Testis (tissue), 3 donors: ENCODE data around the gene GRXCR2. TPM values are rescaled to one million over a fixed set of nuclear protein-coding genes. Genes with fewer than 3 reads are reported as not detected.

Experiments used
- DNase-seq: peaks from one replicate; pipeline ENCODE4 v3.0.0-alpha.2; 2019
- H3K27ac ChIP-seq, 2 donors: fragments of 200-600 bp; sonication (generic); one replicate each; pipeline ENCODE4 v1.5.1; 2019
- H3K27me3 ChIP-seq: fragments of 200-600 bp; sonication (generic); one replicate; pipeline ENCODE4 v1.5.1; 2019
- H3K36me3 ChIP-seq: fragments of 200-600 bp; sonication (generic); one replicate; pipeline ENCODE4 v1.5.1; 2017; ENCODE audit warnings: low read depth; ENCODE audit errors: missing control alignments
- H3K4me1 ChIP-seq: fragments of 200-600 bp; sonication (generic); one replicate; pipeline ENCODE4 v1.5.1; 2019
- H3K4me3 ChIP-seq, 2 donors: fragments of 200-600 bp; sonication (generic); one replicate each; pipeline ENCODE4 v1.5.1; 2017 to 2019
- H3K9me3 ChIP-seq: fragments of 200-600 bp; sonication (generic); one replicate; pipeline ENCODE4 v1.5.1; 2017
- CTCF ChIP-seq, 3 experiments: fragments of 450-650 bp in 2 of 3; fragments of 200-600 bp in 1 of 3; sonication (generic) in 1 of 3; IDR thresholded peaks; one replicate each; pipeline ENCODE4 v1.5.1; 2016 to 2019; ENCODE audit warnings: antibody characterized with exemption in 3 of 3, mild to moderate bottlenecking in 2 of 3, moderate library complexity in 1 of 3
- POLR2A ChIP-seq: fragments of 450-650 bp; IDR thresholded peaks from one replicate; pipeline ENCODE4 v1.6.1; 2017; ENCODE audit warnings: antibody characterized with exemption, mild to moderate bottlenecking, moderate library complexity
- WGBS, 2 donors: methylation state at CpG; one replicate each; pipeline ENCODE4 v1.1.5; 2018; 5-methylcytosine and 5-hydroxymethylcytosine counted together
- intact Hi-C: fragments of 100-400 bp; cut with DNase I; formaldehyde crosslinking; loops from one replicate; pipeline ENCODE4 v1.15.1; 2023; ENCODE audit warnings: low total_unique reads
- polyA plus RNA-seq: library from polyadenylated mRNA; stranded (reverse); fragments of 350-450 nt; fragmentation: Illumina TruSeq; extraction: RNeasy Lipid Tissue Mini Kit (QIAGEN cat#74804); gene quantifications from one replicate; pipeline ENCODE4 v1.2.3, GENCODE V29; 2014; ENCODE audit warnings: low read depth, low replicate concordance; ENCODE audit not compliant: insufficient read depth
- total RNA-seq, 2 donors: library from RNA; depleted of rRNA; stranded (reverse); fragments of >200 nt; gene quantifications; one replicate each; pipeline ENCODE4 v1.2.3, GENCODE V29; 2016

The GRXCR2 gene
- total and polyA plus RNA-seq, 3 donors from 2014 or later = 0.31 to 0.99 TPM; not detected in 1

- 59 to 86% methylated on average over 6 of the region's 6 CpGs for WGBS, 2 donors
- Histone ChIP-seq H3K36me3 (no peaks in the 10 kb centered on the region), H3K27me3 (no peaks in the 10 kb centered on the region), H3K27ac (no peak overlapping the region), H3K4me1 (peaks cover 16% of the 10 kb centered on the region), H3K9me3 (no peaks in the 10 kb centered on the region), H3K4me3 (no peak overlapping the region)
- no peak for TF ChIP-seq POLR2A
- no peak for TF ChIP-seq CTCF (IDR thresholded peaks at IDR 0.05)
- DNase-seq = peak; percentile 75
- intact Hi-C loops = no loop called here
These were observed 13.4 kb downstream of the GRXCR2 start for GRCh38 chr5:145859453-145859852.

GRCh38 chr5:145858959-145859358, 13.9 kb downstream of the GRXCR2 start:
- H3K9me3 ChIP-seq = no peaks in the 10 kb centered on the region
- H3K27me3 ChIP-seq = no peaks in the 10 kb centered on the region
- no peak overlapping the region for H3K27ac ChIP-seq
- H3K4me3 ChIP-seq = no peak overlapping the region
- DNase-seq = no peak
- H3K4me1 ChIP-seq = peaks cover 16% of the 10 kb centered on the region
- 70 to 83% methylated on average over 4 of the region's 4 CpGs for WGBS, 2 donors
- TF ChIP-seq POLR2A (no peak), CTCF (IDR thresholded peaks at IDR 0.05) (no peak)
- H3K36me3 ChIP-seq = no peaks in the 10 kb centered on the region
- intact Hi-C loops = no loop called here

GRCh38 chr5:145856285-145856818, 16.5 kb downstream of the GRXCR2 start:
- TF ChIP-seq POLR2A = no peak
- TF ChIP-seq CTCF (IDR thresholded peaks at IDR 0.05) = no peak
- Histone ChIP-seq H3K9me3 (no peaks in the 10 kb centered on the region), H3K27me3 (no peaks in the 10 kb centered on the region), H3K4me1 (peaks cover 16% of the 10 kb centered on the region), H3K4me3 (peak overlapping the region; percentile 39 to 50), H3K27ac (no peak overlapping the region), H3K36me3 (no peaks in the 10 kb centered on the region)
- peak; percentile 72 for DNase-seq
- intact Hi-C loops = no loop called here
- 2 to 4% methylated on average over 15 to 25 of the region's 25 CpGs for WGBS, 2 donors

- intact Hi-C loops = no loop called here
- no peak for DNase-seq
- H3K4me1 ChIP-seq = peaks cover 16% of the 10 kb centered on the region
- no peak for TF ChIP-seq POLR2A
- no peak for TF ChIP-seq CTCF (IDR thresholded peaks at IDR 0.05)
- H3K4me3 ChIP-seq = peak overlapping the region in 1 of 2 donors; percentile 50
- no peaks in the 10 kb centered on the region for H3K9me3 ChIP-seq
- H3K27ac ChIP-seq = no peak overlapping the region
- H3K27me3 ChIP-seq = no peaks in the 10 kb centered on the region
- 48 to 52% methylated on average over 4 of the region's 4 CpGs for WGBS, 2 donors
- H3K36me3 ChIP-seq = no peaks in the 10 kb centered on the region
These were observed 17.0 kb downstream of the GRXCR2 start for GRCh38 chr5:145855763-145856267.

GRCh38 chr5:145854651-145855258, 18.1 kb downstream of the GRXCR2 start:
- no peak overlapping the region for H3K4me3 ChIP-seq
- intact Hi-C loops = no loop called here
- no peak overlapping the region for H3K27ac ChIP-seq
- TF ChIP-seq CTCF (IDR thresholded peaks at IDR 0.05) (no peak), POLR2A (no peak)
- no peaks in the 10 kb centered on the region for H3K9me3 ChIP-seq
- no peak for DNase-seq
- H3K4me1 ChIP-seq = peaks cover 16% of the 10 kb centered on the region
- no peaks in the 10 kb centered on the region for H3K27me3 ChIP-seq
- H3K36me3 ChIP-seq = no peaks in the 10 kb centered on the region
- 89 to 98% methylated on average over 2 of the region's 2 CpGs for WGBS, 2 donors
